Measurements from ENCODE around the gene BTG1. TPM values are rescaled to one million over a fixed set of nuclear protein-coding genes. Genes with fewer than 3 reads are reported as not detected.
A peak's percentile ranks its signal among the peaks of the same experiment; 100 is the strongest.

Gene BTG1
- total and polyA plus RNA-seq, 9 of the 15 experiments (the other 6 are each of a cell fraction or from before 2014, with no cell fraction given) = 3.7 to 28.6 (median 7.4) TPM

DNA sequence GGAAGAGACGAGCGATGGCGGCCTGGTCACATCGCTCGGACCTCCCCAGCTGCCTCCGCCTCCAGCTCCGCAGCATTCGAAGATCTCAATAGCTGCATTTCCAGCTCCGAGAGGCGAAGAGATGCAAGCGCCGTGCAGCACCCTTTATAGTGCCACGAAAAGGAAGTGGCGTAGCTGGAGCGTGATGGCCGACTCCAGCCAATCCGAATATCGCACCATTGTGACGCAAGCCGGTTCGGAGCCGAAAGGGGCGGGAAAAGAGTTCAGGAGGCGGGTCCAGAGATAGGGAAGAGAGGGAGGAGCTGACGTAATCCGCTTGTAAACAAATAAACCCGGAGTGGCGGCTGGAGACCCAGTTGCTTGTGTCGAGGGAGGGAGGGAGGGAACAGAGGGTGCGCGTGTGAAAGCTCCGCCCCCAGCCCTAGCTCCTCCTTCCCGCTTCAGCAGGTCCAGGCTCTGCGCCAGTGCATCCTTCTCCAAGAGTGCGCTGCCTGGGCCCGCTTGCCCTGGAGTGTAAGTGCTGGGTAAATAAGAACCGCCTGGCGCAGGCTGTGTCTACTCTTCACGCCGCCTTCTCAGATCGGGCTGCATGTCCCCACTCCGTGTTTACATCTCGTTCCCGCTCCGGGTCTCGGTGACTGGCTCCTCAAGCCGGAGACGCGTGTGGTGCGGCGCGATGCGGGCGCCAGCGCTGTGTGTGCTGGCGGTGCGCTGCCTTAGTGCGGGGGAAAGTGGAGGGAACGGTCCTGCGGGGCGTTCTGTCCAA lies at the start of gene BTG1 (continued):
- TF ChIP-seq ZNF165 (CRISPR knock-in tag; IDR thresholded peaks at IDR 0.05; ENCODE audit: borderline replicate concordance) = no peak
- TF ChIP-seq ZNF24 (IDR thresholded peaks at IDR 0.05) = peak; percentile 41; the same call in 1 of the 2 replicates
- peak; percentile 83 for TF ChIP-seq JUND (IDR thresholded peaks at IDR 0.05; ENCODE audit: borderline replicate concordance, low read depth, low read length)
- peak; percentile 83; the same call in 1 of the 3 replicates for TF ChIP-seq JUND (tag; IDR thresholded peaks at IDR 0.05; ENCODE audit: borderline replicate concordance, low read depth, low read length)
- TF ChIP-seq, protein P1, sequence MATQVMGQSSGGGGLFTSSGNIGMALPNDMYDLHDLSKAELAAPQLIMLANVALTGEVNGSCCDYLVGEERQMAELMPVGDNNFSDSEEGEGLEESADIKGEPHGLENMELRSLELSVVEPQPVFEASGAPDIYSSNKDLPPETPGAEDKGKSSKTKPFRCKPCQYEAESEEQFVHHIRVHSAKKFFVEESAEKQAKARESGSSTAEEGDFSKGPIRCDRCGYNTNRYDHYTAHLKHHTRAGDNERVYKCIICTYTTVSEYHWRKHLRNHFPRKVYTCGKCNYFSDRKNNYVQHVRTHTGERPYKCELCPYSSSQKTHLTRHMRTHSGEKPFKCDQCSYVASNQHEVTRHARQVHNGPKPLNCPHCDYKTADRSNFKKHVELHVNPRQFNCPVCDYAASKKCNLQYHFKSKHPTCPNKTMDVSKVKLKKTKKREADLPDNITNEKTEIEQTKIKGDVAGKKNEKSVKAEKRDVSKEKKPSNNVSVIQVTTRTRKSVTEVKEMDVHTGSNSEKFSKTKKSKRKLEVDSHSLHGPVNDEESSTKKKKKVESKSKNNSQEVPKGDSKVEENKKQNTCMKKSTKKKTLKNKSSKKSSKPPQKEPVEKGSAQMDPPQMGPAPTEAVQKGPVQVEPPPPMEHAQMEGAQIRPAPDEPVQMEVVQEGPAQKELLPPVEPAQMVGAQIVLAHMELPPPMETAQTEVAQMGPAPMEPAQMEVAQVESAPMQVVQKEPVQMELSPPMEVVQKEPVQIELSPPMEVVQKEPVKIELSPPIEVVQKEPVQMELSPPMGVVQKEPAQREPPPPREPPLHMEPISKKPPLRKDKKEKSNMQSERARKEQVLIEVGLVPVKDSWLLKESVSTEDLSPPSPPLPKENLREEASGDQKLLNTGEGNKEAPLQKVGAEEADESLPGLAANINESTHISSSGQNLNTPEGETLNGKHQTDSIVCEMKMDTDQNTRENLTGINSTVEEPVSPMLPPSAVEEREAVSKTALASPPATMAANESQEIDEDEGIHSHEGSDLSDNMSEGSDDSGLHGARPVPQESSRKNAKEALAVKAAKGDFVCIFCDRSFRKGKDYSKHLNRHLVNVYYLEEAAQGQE (IDR thresholded peaks at IDR 0.05; ENCODE audit: borderline replicate concordance) = 0 out of 2 replicates have a peak, but pooled peaks have one; percentile 18
- TF ChIP-seq, protein P1 (CRISPR knock-in tag; IDR thresholded peaks at IDR 0.05; ENCODE audit: low read depth) = no peak
- peak; percentile 97 for TF ChIP-seq RBFOX2 (IDR thresholded peaks at IDR 0.05; ENCODE audit: low read depth, low read length)
- no peak for TF ChIP-seq ZNF311 (CRISPR knock-in tag; IDR thresholded peaks at IDR 0.05)

All from K562 (cell line).